ACC112 (cell line): ENCODE measurements around the gene MMD2.

Experiments
- H2AFZ ChIP-seq: fragments of 200-600 bp; sonication (generic); one replicate; pipeline ENCODE4 v1.6.0; 2017; ENCODE audit warnings: antibody characterized with exemption, low read length; ENCODE audit not compliant: unreplicated experiment
- H3K27ac ChIP-seq: fragments of 200-600 bp; sonication (generic); 2 replicates; pipeline ENCODE4 v1.5.1; 2014; ENCODE audit warnings: low read depth, mild to moderate bottlenecking, antibody characterized with exemption, low read length, moderate library complexity
- H3K27me3 ChIP-seq: fragments of 200-600 bp; sonication (generic); 2 replicates; pipeline ENCODE4 v1.6.1; 2014; ENCODE audit warnings: mild to moderate bottlenecking, antibody characterized with exemption, low read length, moderate library complexity, mixed read lengths; ENCODE audit not compliant: insufficient read depth
- H3K36me3 ChIP-seq: fragments of 200-600 bp; sonication (generic); 2 replicates; pipeline ENCODE4 v1.6.1; 2016; ENCODE audit warnings: mild to moderate bottlenecking, antibody characterized with exemption, low read length, moderate library complexity, mixed read lengths; ENCODE audit not compliant: insufficient read depth
- H3K4me1 ChIP-seq: fragments of 200-600 bp; sonication (generic); one replicate; pipeline ENCODE4 v1.6.1; 2016; ENCODE audit warnings: low read length, mixed read lengths; ENCODE audit not compliant: insufficient read depth, unreplicated experiment, control insufficient read depth
- H3K4me3 ChIP-seq: fragments of 200-600 bp; sonication (generic); 2 replicates; pipeline ENCODE4 v1.5.1; 2014; ENCODE audit warnings: mild to moderate bottlenecking, low read depth, low read length
- H3K79me2 ChIP-seq: fragments of 200-600 bp; sonication (generic); one replicate; pipeline ENCODE4 v1.6.0; 2016; ENCODE audit warnings: low read length; ENCODE audit not compliant: control insufficient read depth, unreplicated experiment, insufficient read depth

MMD2 gene

GRCh38 chr7:4934419-4935025 lies 24.5 kb downstream of the MMD2 start:
- H3K79me2 ChIP-seq = no peaks in the 10 kb centered on the region
- H3K27ac ChIP-seq = no peak overlapping the region
- peaks cover 7% of the 10 kb centered on the region; the same call in 1 of the 2 replicates for H3K27me3 ChIP-seq
- H3K4me1 ChIP-seq = no peaks in the 10 kb centered on the region
- no peak overlapping the region for H2AFZ ChIP-seq
- H3K4me3 ChIP-seq = no peak overlapping the region
- H3K36me3 ChIP-seq = no peaks in the 10 kb centered on the region

- H3K36me3 ChIP-seq = no peaks in the 10 kb centered on the region
- no peaks in the 10 kb centered on the region for H3K79me2 ChIP-seq
- H3K4me3 ChIP-seq = no peak overlapping the region
- H3K27ac ChIP-seq = no peak overlapping the region
- H3K4me1 ChIP-seq = no peaks in the 10 kb centered on the region
- peaks cover 16% of the 10 kb centered on the region for H3K27me3 ChIP-seq
- no peak overlapping the region for H2AFZ ChIP-seq
Observed at GRCh38 chr7:4931943-4932342, 27.0 kb downstream of the MMD2 start.

GRCh38 chr7:4929005-4929404 lies 30.0 kb downstream of the MMD2 start:
- Histone ChIP-seq H3K4me3 (no peak overlapping the region), H3K27me3 (peaks cover 13% of the 10 kb centered on the region), H3K79me2 (no peaks in the 10 kb centered on the region), H3K27ac (no peak overlapping the region), H3K36me3 (no peaks in the 10 kb centered on the region), H3K4me1 (no peaks in the 10 kb centered on the region), H2AFZ (no peak overlapping the region)

GRCh38 chr7:4928445-4928844 lies 30.5 kb downstream of the MMD2 start:
- Histone ChIP-seq H3K4me3 (no peak overlapping the region), H2AFZ (no peak overlapping the region), H3K27ac (no peak overlapping the region), H3K27me3 (peaks cover 15% of the 10 kb centered on the region), H3K79me2 (no peaks in the 10 kb centered on the region), H3K36me3 (no peaks in the 10 kb centered on the region), H3K4me1 (no peaks in the 10 kb centered on the region)

GRCh38 chr7:4919969-4920766 lies 38.8 kb downstream of the MMD2 start:
- Histone ChIP-seq H2AFZ (no peak overlapping the region), H3K27ac (no peak overlapping the region), H3K27me3 (peaks cover 15% of the 10 kb centered on the region), H3K36me3 (no peaks in the 10 kb centered on the region), H3K4me3 (no peak overlapping the region), H3K4me1 (no peaks in the 10 kb centered on the region), H3K79me2 (no peaks in the 10 kb centered on the region)

- Histone ChIP-seq H3K36me3 (no peaks in the 10 kb centered on the region), H3K4me1 (no peaks in the 10 kb centered on the region), H3K79me2 (no peaks in the 10 kb centered on the region), H3K27me3 (peaks cover 11% of the 10 kb centered on the region), H3K4me3 (no peak overlapping the region), H2AFZ (no peak overlapping the region), H3K27ac (no peak overlapping the region)
Observed at GRCh38 chr7:4916113-4916512, 42.9 kb downstream of the MMD2 start.

- H3K36me3 ChIP-seq = no peaks in the 10 kb centered on the region
- H3K79me2 ChIP-seq = no peaks in the 10 kb centered on the region
- no peaks in the 10 kb centered on the region for H3K4me1 ChIP-seq
- no peak overlapping the region for H2AFZ ChIP-seq
- peaks cover 4% of the 10 kb centered on the region; the same call in 1 of the 2 replicates for H3K27me3 ChIP-seq
- H3K27ac ChIP-seq = no peak overlapping the region
- no peak overlapping the region for H3K4me3 ChIP-seq
Observed at GRCh38 chr7:4911111-4911828, 47.7 kb downstream of the MMD2 start.

- Histone ChIP-seq H3K4me3 (no peak overlapping the region), H3K4me1 (no peaks in the 10 kb centered on the region), H3K79me2 (no peaks in the 10 kb centered on the region), H3K27ac (no peak overlapping the region), H3K27me3 (peaks cover 27% of the 10 kb centered on the region), H3K36me3 (no peaks in the 10 kb centered on the region), H2AFZ (no peak overlapping the region)
Observed at GRCh38 chr7:4906682-4907081, 52.3 kb downstream of the MMD2 start.

GRCh38 chr7:4905171-4905570 lies 53.8 kb downstream of the MMD2 start:
- Histone ChIP-seq H3K36me3 (no peaks in the 10 kb centered on the region), H3K27me3 (peaks cover 27% of the 10 kb centered on the region), H3K4me1 (no peaks in the 10 kb centered on the region), H3K4me3 (no peak overlapping the region), H3K27ac (no peak overlapping the region), H2AFZ (no peak overlapping the region), H3K79me2 (no peaks in the 10 kb centered on the region)

- H3K4me1 ChIP-seq = no peaks in the 10 kb centered on the region
Observed at GRCh38 chr7:4904346-4904745, 54.6 kb downstream of the MMD2 start.

More at GRCh38 chr7:4904346-4904745, 54.6 kb downstream of the MMD2 start:
- H3K27me3 ChIP-seq = peaks cover 27% of the 10 kb centered on the region
- no peaks in the 10 kb centered on the region for H3K36me3 ChIP-seq
- H3K27ac ChIP-seq = no peak overlapping the region
- no peak overlapping the region for H3K4me3 ChIP-seq
- no peaks in the 10 kb centered on the region for H3K79me2 ChIP-seq
- no peak overlapping the region for H2AFZ ChIP-seq
